Thoracic aorta (tissue), 2 donors: ENCODE data around the gene WAC. TPM values are rescaled to one million over a fixed set of nuclear protein-coding genes. Genes with fewer than 3 reads are reported as not detected.

Experiments used
- ATAC-seq: fragments of 150-250 bp; one replicate; pipeline ENCODE4 v1.8.0; 2017; ENCODE audit warnings: low read depth; ENCODE audit not compliant: insufficient number of reproducible peaks, low FRiP score
- DNase-seq: peaks from one replicate; pipeline ENCODE4 v3.0.0-alpha.2; 2020; ENCODE audit warnings: low spot score
- H3K27ac ChIP-seq, 2 donors: fragments of 200-600 bp; sonication (generic); 1 replicate in 1 of 2; 2 replicates in 1 of 2; pipeline ENCODE4 v1.5.1; 2016; ENCODE audit warnings: mild to moderate bottlenecking in 2 of 2, moderate library complexity in 2 of 2
- H3K27me3 ChIP-seq: fragments of 200-600 bp; sonication (generic); replicated peaks from 2 replicates; pipeline ENCODE4 v1.6.0; 2016; ENCODE audit warnings: mild to moderate bottlenecking; ENCODE audit not compliant: insufficient read depth
- H3K36me3 ChIP-seq: fragments of 200-600 bp; sonication (generic); one replicate; pipeline ENCODE4 v1.5.1; 2016
- H3K4me1 ChIP-seq, 2 donors: fragments of 200-600 bp; sonication (generic); 1 replicate in 1 of 2; 2 replicates in 1 of 2; pipeline versions ENCODE4 v1.5.1 to v1.6.0; 2016; ENCODE audit warnings: low read depth in 2 of 2, mild to moderate bottlenecking in 1 of 2; ENCODE audit not compliant: control insufficient read depth in 1 of 2
- H3K4me3 ChIP-seq: fragments of 200-600 bp; sonication (generic); 2 replicates; pipeline ENCODE4 v1.5.1; 2016; ENCODE audit warnings: mild to moderate bottlenecking
- H3K9me3 ChIP-seq: fragments of 200-600 bp; sonication (generic); 2 replicates; pipeline ENCODE4 v1.5.1; 2016
- CTCF ChIP-seq: fragments of 200-600 bp; sonication (generic); IDR thresholded peaks from one replicate; pipeline ENCODE4 v1.5.1; 2019; ENCODE audit warnings: antibody characterized with exemption
- total RNA-seq, 2 donors: library from RNA; depleted of rRNA; stranded (reverse); fragments of >200 nt; gene quantifications; one replicate each; pipeline versions ENCODE4 v1.1.0 to v1.2.3, GENCODE V29; 2016

WAC gene
- total RNA-seq, 2 donors from 2014 or later = 102 to 142 TPM

GRCh38 chr10:28612877-28613276, 80.0 kb downstream of the WAC start:
- Histone ChIP-seq H3K36me3 (peaks cover 37% of the 10 kb centered on the region), H3K9me3 (no peaks in the 10 kb centered on the region), H3K27me3 (no peaks in the 10 kb centered on the region), H3K4me1 (peaks cover 0 to 12% of the 10 kb centered on the region in 2 donors), H3K27ac (no peak overlapping the region), H3K4me3 (no peak overlapping the region)
- no peak for DNase-seq
- ATAC-seq = no peak
- TF ChIP-seq CTCF = no peak

DNA sequence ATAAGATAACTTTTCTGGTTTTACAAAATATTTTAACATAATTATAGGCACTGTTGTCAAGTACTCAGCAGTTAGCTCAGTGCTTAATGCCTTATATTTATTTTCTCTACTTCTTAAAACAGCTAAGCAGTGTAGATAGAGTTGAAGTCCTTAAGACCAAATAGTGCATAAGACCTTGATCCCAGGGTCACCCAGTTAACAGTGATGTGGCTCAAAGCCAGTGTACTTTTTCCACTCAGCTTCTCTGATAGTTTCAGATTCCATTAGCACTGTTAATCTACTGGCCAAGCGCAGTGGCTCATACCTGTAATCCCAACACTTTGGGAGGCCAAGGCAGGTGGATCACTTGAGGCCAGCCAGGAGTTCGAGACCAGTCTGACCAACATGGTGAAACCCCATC, 83.6 kb downstream of the WAC start:
- no peak for ATAC-seq
- H3K27me3 ChIP-seq = no peaks in the 10 kb centered on the region

GRCh38 chr10:28619455-28619854, 86.5 kb downstream of the WAC start:
- peaks cover 29% of the 10 kb centered on the region for H3K36me3 ChIP-seq

More for the DNA sequence above, 83.6 kb downstream of the WAC start:
- Histone ChIP-seq H3K4me3 (no peak overlapping the region), H3K27ac (no peak overlapping the region), H3K36me3 (peaks cover 37% of the 10 kb centered on the region), H3K9me3 (no peaks in the 10 kb centered on the region), H3K4me1 (peaks cover 0 to 12% of the 10 kb centered on the region in 2 donors)
- no peak for TF ChIP-seq CTCF
- DNase-seq = no peak

DNA sequence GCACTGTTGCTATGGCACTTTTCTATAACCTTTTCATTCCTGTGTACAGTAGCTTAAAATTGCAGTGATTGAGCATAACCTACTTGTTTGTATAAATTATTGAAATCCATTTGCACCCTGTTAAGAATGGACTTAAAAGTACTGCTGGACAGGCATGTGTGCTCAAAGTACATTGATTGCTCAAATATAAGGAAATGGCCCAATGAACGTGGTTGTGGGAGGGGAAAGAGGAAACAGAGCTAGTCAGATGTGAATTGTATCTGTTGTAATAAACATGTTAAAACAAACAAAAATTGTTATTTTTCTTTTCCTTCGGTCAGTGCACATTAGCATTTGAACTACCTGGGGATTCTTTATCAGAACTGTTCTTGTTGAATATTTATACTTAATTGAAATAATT, 87.3 kb downstream of the WAC start:
- no peak for TF ChIP-seq CTCF
- Histone ChIP-seq H3K36me3 (peaks cover 24% of the 10 kb centered on the region), H3K4me3 (no peak overlapping the region), H3K27me3 (no peaks in the 10 kb centered on the region), H3K4me1 (no peaks in the 10 kb centered on the region), H3K27ac (no peak overlapping the region), H3K9me3 (no peaks in the 10 kb centered on the region)
- DNase-seq (no peak), ATAC-seq (no peak)

More at GRCh38 chr10:28619455-28619854, 86.5 kb downstream of the WAC start:
- DNase-seq = no peak
- no peak overlapping the region for H3K4me3 ChIP-seq
- H3K27ac ChIP-seq = no peak overlapping the region
- H3K4me1 ChIP-seq = no peaks in the 10 kb centered on the region
- H3K27me3 ChIP-seq = no peaks in the 10 kb centered on the region
- ATAC-seq = no peak
- TF ChIP-seq CTCF = no peak
- H3K9me3 ChIP-seq = no peaks in the 10 kb centered on the region

- ATAC-seq (no peak), DNase-seq (no peak)
- Histone ChIP-seq H3K27ac (no peak overlapping the region), H3K9me3 (no peaks in the 10 kb centered on the region), H3K4me3 (no peak overlapping the region), H3K4me1 (peaks cover 0 to 2% of the 10 kb centered on the region in 2 donors), H3K36me3 (peaks cover 4% of the 10 kb centered on the region), H3K27me3 (no peaks in the 10 kb centered on the region)
- no peak for TF ChIP-seq CTCF
These were observed 90.6 kb downstream of the WAC start for GRCh38 chr10:28623483-28623882.
